KMS-11 (cell line): Measurements from ENCODE around the gene ATP6V1B1.

Source experiments
- H2AFZ ChIP-seq: fragments of 200-600 bp; sonication (generic); 2 replicates; pipeline ENCODE4 v1.6.1; 2016; ENCODE audit warnings: antibody characterized with exemption, mixed run types, low read depth
- H3K27ac ChIP-seq: fragments of 200-600 bp; sonication (generic); 2 replicates; pipeline ENCODE4 v1.6.1; 2016; ENCODE audit warnings: mild to moderate bottlenecking, mixed run types
- H3K27me3 ChIP-seq: fragments of 200-600 bp; sonication (generic); 2 replicates; pipeline ENCODE4 v1.6.1; 2017; ENCODE audit warnings: mild to moderate bottlenecking, low read depth, mixed run types, moderate library complexity; ENCODE audit not compliant: insufficient read depth
- H3K36me3 ChIP-seq: fragments of 200-600 bp; sonication (generic); 2 replicates; pipeline ENCODE4 v1.6.1; 2017; ENCODE audit warnings: mild to moderate bottlenecking, mixed run types; ENCODE audit not compliant: insufficient read depth
- H3K4me1 ChIP-seq: fragments of 200-600 bp; sonication (generic); 2 replicates; pipeline ENCODE4 v1.6.1; 2016; ENCODE audit warnings: mild to moderate bottlenecking, low read depth, mixed run types; ENCODE audit not compliant: poor library complexity, severe bottlenecking
- H3K4me2 ChIP-seq: fragments of 200-600 bp; sonication (generic); 2 replicates; pipeline ENCODE4 v1.7.0; 2016; ENCODE audit warnings: mild to moderate bottlenecking, mixed run types
- H3K4me3 ChIP-seq: fragments of 200-600 bp; sonication (generic); IDR thresholded peaks from 2 replicates; pipeline ENCODE4 v1.6.1; 2017; ENCODE audit warnings: low read depth, low read length, mixed read lengths; ENCODE audit not compliant: insufficient read depth
- H3K79me2 ChIP-seq: fragments of 200-600 bp; sonication (generic); 2 replicates; pipeline ENCODE4 v1.6.1; 2016; ENCODE audit warnings: low read depth, mixed run types; ENCODE audit not compliant: insufficient read depth
- H3K9ac ChIP-seq: fragments of 200-600 bp; sonication (generic); 2 replicates; pipeline ENCODE4 v1.6.1; 2016; ENCODE audit warnings: mild to moderate bottlenecking, mixed run types
- H4K20me1 ChIP-seq: fragments of 200-600 bp; sonication (generic); 2 replicates; pipeline ENCODE4 v1.6.1; 2016; ENCODE audit warnings: mild to moderate bottlenecking, mixed run types; ENCODE audit not compliant: insufficient read depth
- CTCF ChIP-seq: fragments of 200-600 bp; sonication (generic); conservative IDR thresholded peaks from 2 replicates; pipeline ENCODE4 v1.6.1; 2017; ENCODE audit warnings: low read depth, mild to moderate bottlenecking, antibody characterized with exemption, low read length, moderate library complexity, mixed read lengths

Gene ATP6V1B1

GRCh38 chr2:70891572-70892357 is 43.9 kb upstream of the ATP6V1B1 start:
- Histone ChIP-seq H3K36me3 (no peaks in the 10 kb centered on the region), H3K27me3 (peaks cover 11% of the 10 kb centered on the region; the same call in 1 of the 2 replicates), H2AFZ (no peak overlapping the region), H3K4me3 (no peak overlapping the region), H3K4me1 (peaks cover 5% of the 10 kb centered on the region), H3K79me2 (no peaks in the 10 kb centered on the region), H3K27ac (no peak overlapping the region), H4K20me1 (no peaks in the 10 kb centered on the region), H3K4me2 (no peak overlapping the region), H3K9ac (no peak overlapping the region)
- TF ChIP-seq CTCF, result no peak

DNA sequence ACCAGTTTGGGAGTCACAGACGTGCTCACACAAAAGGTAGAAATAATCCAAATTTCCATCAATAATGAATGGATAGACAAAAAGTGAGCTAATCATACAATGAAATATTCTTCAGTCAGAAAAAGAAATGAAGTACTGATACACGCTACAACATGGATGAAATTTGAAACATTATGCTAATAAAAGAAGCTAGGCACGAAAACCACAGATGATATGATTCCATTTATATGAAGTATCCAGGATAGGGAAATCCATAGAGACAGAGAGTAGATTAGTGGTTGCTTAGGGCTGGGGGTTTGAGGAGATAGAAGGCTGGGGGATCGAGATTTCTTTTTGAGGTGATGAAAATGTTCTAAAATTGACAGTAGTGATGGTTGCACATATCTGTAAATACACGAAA is 43.0 kb upstream of the ATP6V1B1 start:
- no peaks in the 10 kb centered on the region for H3K79me2 ChIP-seq
- H2AFZ ChIP-seq, result no peak overlapping the region
- no peak overlapping the region for H3K4me2 ChIP-seq
- H3K27ac ChIP-seq, result no peak overlapping the region
- H3K9ac ChIP-seq, result no peak overlapping the region
- H3K4me3 ChIP-seq, result no peak overlapping the region
- H3K27me3 ChIP-seq, result peaks cover 20% of the 10 kb centered on the region
- H3K36me3 ChIP-seq, result no peaks in the 10 kb centered on the region
- no peaks in the 10 kb centered on the region for H3K4me1 ChIP-seq
- H4K20me1 ChIP-seq, result no peaks in the 10 kb centered on the region
- no peak for TF ChIP-seq CTCF

- H3K4me1 ChIP-seq, result no peaks in the 10 kb centered on the region
- H3K4me3 ChIP-seq, result no peak overlapping the region
- H3K27me3 ChIP-seq, result peaks cover 25% of the 10 kb centered on the region
- no peak overlapping the region for H2AFZ ChIP-seq
- H3K36me3 ChIP-seq, result no peaks in the 10 kb centered on the region
- H3K4me2 ChIP-seq, result no peak overlapping the region
- H3K27ac ChIP-seq, result no peak overlapping the region
- no peak overlapping the region for H3K9ac ChIP-seq
- H4K20me1 ChIP-seq, result no peaks in the 10 kb centered on the region
- H3K79me2 ChIP-seq, result no peaks in the 10 kb centered on the region
- TF ChIP-seq CTCF, result no peak
Observed at GRCh38 chr2:70893186-70893585, 42.5 kb upstream of the ATP6V1B1 start.

GRCh38 chr2:70894765-70895164 is 40.9 kb upstream of the ATP6V1B1 start:
- Histone ChIP-seq H3K4me2 (no peak overlapping the region), H3K4me1 (no peaks in the 10 kb centered on the region), H3K9ac (no peak overlapping the region), H3K27me3 (peaks cover 38% of the 10 kb centered on the region), H3K36me3 (no peaks in the 10 kb centered on the region), H3K4me3 (no peak overlapping the region), H2AFZ (no peak overlapping the region), H3K79me2 (no peaks in the 10 kb centered on the region), H3K27ac (no peak overlapping the region), H4K20me1 (no peaks in the 10 kb centered on the region)
- no peak for TF ChIP-seq CTCF
